Adipocyte (in vitro differentiated cells): ENCODE results near the gene PDE3A.

Experiments
- DNase-seq: peaks from one replicate; pipeline ENCODE4 v3.0.0-alpha.2; 2015; ENCODE audit warnings: low read depth
- H3K27me3 ChIP-seq: replicated peaks from 2 replicates; pipeline ENCODE4 v1.7.0; 2013; ENCODE audit warnings: mild to moderate bottlenecking, low read length, moderate library complexity; ENCODE audit not compliant: control insufficient read depth, insufficient read depth
- H3K36me3 ChIP-seq: 2 replicates; pipeline ENCODE4 v1.7.0; 2013; ENCODE audit warnings: low read length, mild to moderate bottlenecking, moderate library complexity; ENCODE audit not compliant: control insufficient read depth, insufficient read depth, severe bottlenecking
- H3K4me1 ChIP-seq: 2 replicates; pipeline ENCODE4 v1.7.0; 2013; ENCODE audit warnings: mild to moderate bottlenecking, low read length, moderate library complexity; ENCODE audit not compliant: control insufficient read depth, insufficient read depth
- H3K4me3 ChIP-seq: 2 replicates; pipeline ENCODE4 v1.7.0; 2013; ENCODE audit warnings: mild to moderate bottlenecking, low read length, moderate library complexity
- H3K9ac ChIP-seq: 2 replicates; pipeline ENCODE4 v1.7.0; 2013; ENCODE audit warnings: mild to moderate bottlenecking, low read length, moderate library complexity
- H3K9me3 ChIP-seq: 2 replicates; pipeline ENCODE4 v1.7.0; 2013; ENCODE audit warnings: mild to moderate bottlenecking, low read length, moderate library complexity; ENCODE audit not compliant: control insufficient read depth

PDE3A gene

GRCh38 chr12:20495997-20496396, 127.7 kb downstream of the PDE3A start:
- no peak for DNase-seq
- Histone ChIP-seq H3K27me3 (no peaks in the 10 kb centered on the region), H3K9ac (no peak overlapping the region), H3K4me1 (peaks cover 19% of the 10 kb centered on the region), H3K36me3 (no peaks in the 10 kb centered on the region), H3K4me3 (no peak overlapping the region), H3K9me3 (no peaks in the 10 kb centered on the region)

GRCh38 chr12:20497707-20498106, 129.4 kb downstream of the PDE3A start:
- Histone ChIP-seq H3K9ac (no peak overlapping the region), H3K27me3 (no peaks in the 10 kb centered on the region), H3K9me3 (no peaks in the 10 kb centered on the region), H3K4me3 (no peak overlapping the region), H3K4me1 (peaks cover 18% of the 10 kb centered on the region), H3K36me3 (no peaks in the 10 kb centered on the region)
- DNase-seq: no peak

GRCh38 chr12:20501958-20502357, 133.6 kb downstream of the PDE3A start:
- Histone ChIP-seq H3K27me3 (no peaks in the 10 kb centered on the region), H3K36me3 (no peaks in the 10 kb centered on the region), H3K4me3 (no peak overlapping the region), H3K9me3 (no peaks in the 10 kb centered on the region), H3K9ac (no peak overlapping the region), H3K4me1 (peaks cover 10% of the 10 kb centered on the region)
- DNase-seq: no peak

GRCh38 chr12:20503858-20504257, 135.5 kb downstream of the PDE3A start:
- Histone ChIP-seq H3K36me3 (no peaks in the 10 kb centered on the region), H3K4me1 (peaks cover 22% of the 10 kb centered on the region), H3K4me3 (no peak overlapping the region), H3K27me3 (no peaks in the 10 kb centered on the region), H3K9ac (no peak overlapping the region), H3K9me3 (no peaks in the 10 kb centered on the region)
- no peak for DNase-seq

GRCh38 chr12:20505056-20505455, 136.7 kb downstream of the PDE3A start:
- DNase-seq: no peak
- no peaks in the 10 kb centered on the region for H3K36me3 ChIP-seq
- no peak overlapping the region for H3K4me3 ChIP-seq
- no peaks in the 10 kb centered on the region for H3K9me3 ChIP-seq
- H3K27me3 ChIP-seq: no peaks in the 10 kb centered on the region
- H3K4me1 ChIP-seq: peaks cover 24% of the 10 kb centered on the region
- H3K9ac ChIP-seq: no peak overlapping the region

GRCh38 chr12:20507056-20507455, 138.7 kb downstream of the PDE3A start:
- H3K27me3 ChIP-seq: no peaks in the 10 kb centered on the region
- DNase-seq: no peak
- no peaks in the 10 kb centered on the region for H3K36me3 ChIP-seq
- no peaks in the 10 kb centered on the region for H3K9me3 ChIP-seq
- H3K4me1 ChIP-seq: peaks cover 24% of the 10 kb centered on the region
- H3K4me3 ChIP-seq: no peak overlapping the region
- H3K9ac ChIP-seq: no peak overlapping the region

GRCh38 chr12:20507711-20508110, 139.4 kb downstream of the PDE3A start:
- H3K9me3 ChIP-seq: no peaks in the 10 kb centered on the region
- H3K36me3 ChIP-seq: no peaks in the 10 kb centered on the region
- no peaks in the 10 kb centered on the region for H3K27me3 ChIP-seq

GRCh38 chr12:20508359-20508758, 140.0 kb downstream of the PDE3A start:
- DNase-seq: peak; percentile 78
- H3K9ac ChIP-seq: no peak overlapping the region
- peaks cover 33% of the 10 kb centered on the region for H3K4me1 ChIP-seq
- H3K9me3 ChIP-seq: no peaks in the 10 kb centered on the region
- H3K36me3 ChIP-seq: no peaks in the 10 kb centered on the region
- no peak overlapping the region for H3K4me3 ChIP-seq
- H3K27me3 ChIP-seq: no peaks in the 10 kb centered on the region

More at GRCh38 chr12:20507711-20508110, 139.4 kb downstream of the PDE3A start:
- DNase-seq: no peak
- H3K4me1 ChIP-seq: peaks cover 27% of the 10 kb centered on the region
- H3K9ac ChIP-seq: no peak overlapping the region
- no peak overlapping the region for H3K4me3 ChIP-seq

GRCh38 chr12:20508962-20509361, 140.6 kb downstream of the PDE3A start:
- no peak overlapping the region for H3K4me3 ChIP-seq
- no peak overlapping the region for H3K9ac ChIP-seq
- no peaks in the 10 kb centered on the region for H3K27me3 ChIP-seq
- H3K9me3 ChIP-seq: no peaks in the 10 kb centered on the region
- H3K4me1 ChIP-seq: peaks cover 39% of the 10 kb centered on the region
- H3K36me3 ChIP-seq: no peaks in the 10 kb centered on the region
- no peak for DNase-seq

GRCh38 chr12:20510811-20511210, 142.5 kb downstream of the PDE3A start:
- peaks cover 29% of the 10 kb centered on the region for H3K4me1 ChIP-seq
- no peak for DNase-seq
- H3K9ac ChIP-seq: no peak overlapping the region
- no peak overlapping the region for H3K4me3 ChIP-seq
- no peaks in the 10 kb centered on the region for H3K27me3 ChIP-seq
- H3K36me3 ChIP-seq: no peaks in the 10 kb centered on the region
- H3K9me3 ChIP-seq: no peaks in the 10 kb centered on the region

- DNase-seq: peak; percentile 80
- Histone ChIP-seq H3K36me3 (no peaks in the 10 kb centered on the region), H3K9me3 (no peaks in the 10 kb centered on the region), H3K4me3 (peak overlapping the region; percentile 0), H3K9ac (no peak overlapping the region), H3K4me1 (peaks cover 20% of the 10 kb centered on the region), H3K27me3 (no peaks in the 10 kb centered on the region)
Observed at GRCh38 chr12:20513189-20513588, 144.9 kb downstream of the PDE3A start.

- Histone ChIP-seq H3K4me1 (peaks cover 15% of the 10 kb centered on the region), H3K4me3 (no peak overlapping the region), H3K9me3 (no peaks in the 10 kb centered on the region), H3K36me3 (no peaks in the 10 kb centered on the region), H3K27me3 (no peaks in the 10 kb centered on the region), H3K9ac (no peak overlapping the region)
- DNase-seq: peak; percentile 59
Observed at GRCh38 chr12:20514598-20514997, 146.3 kb downstream of the PDE3A start.
